HG03571 (cell line): ENCODE results near the gene SPC24.
"Not testable (repeated sequence)": the region's sequence is repeated elsewhere in the genome, so short reads cannot be mapped to it uniquely, and the experiment has no call there.

Source experiments
- ATAC-seq: cut with Tn5 transposase; IDR thresholded peaks from one replicate; pipeline ENCODE4 v1.9.1; 2021; ENCODE audit not compliant: unreplicated experiment

Gene SPC24

GRCh38 chr19:11097367-11097766, 58.2 kb downstream of the SPC24 start:
- not testable (repeated sequence) for ATAC-seq

- peak; percentile 47 for ATAC-seq
Measured at GRCh38 chr19:11096210-11096841, 59.3 kb downstream of the SPC24 start.
